T-helper 17 cell (primary cell): ENCODE results near the gene NUP93. TPM values are rescaled to one million over a fixed set of nuclear protein-coding genes. Genes with fewer than 3 reads are reported as not detected.

Experiments used
- total RNA-seq, 4 donors: library from RNA in 2 of 4; stranded (reverse) in 2 of 4; gene quantifications; one replicate each; pipeline ENCODE4 v1.2.3 and lab custom pipeline; 2022 to 2026

NUP93 gene
- total RNA-seq, 2 donors from 2014 or later: 59.0 to 59.1 TPM

Other genes with a start within 250 kb of the NUP93 start
- gene BBS2, start 210.1 kb upstream of the NUP93 start, total RNA-seq: 10 to 100 TPM; 47.2 to 60.9 TPM
- not detected for gene MT4, start 165.1 kb upstream of the NUP93 start, total RNA-seq
- not detected for gene MT3, start 140.6 kb upstream of the NUP93 start, total RNA-seq
- 10 to 100 TPM; 36.4 to 43.4 TPM for gene MT2A, start 121.5 kb upstream of the NUP93 start, total RNA-seq
- 1 to 10 TPM; 1.9 to 8.7 TPM for gene MT1E, start 104.3 kb upstream of the NUP93 start, total RNA-seq
- gene MT1M, start 97.5 kb upstream of the NUP93 start, total RNA-seq: not detected
- not detected for gene MT1A, start 91.5 kb upstream of the NUP93 start, total RNA-seq
- gene MT1B, start 78.2 kb upstream of the NUP93 start, total RNA-seq: not detected
- gene MT1F, start 72.2 kb upstream of the NUP93 start, total RNA-seq: 1 to 10 TPM; 3.3 to 8.8 TPM
- gene MT1G, start 62.1 kb upstream of the NUP93 start, total RNA-seq: under 1 TPM in 1 of 2 donors, not detected in 1; 0.85 TPM
- gene MT1H, start 60.3 kb upstream of the NUP93 start, total RNA-seq: not detected
- 10 to 100 TPM; 22.0 to 22.1 TPM for gene MT1X, start 47.7 kb upstream of the NUP93 start, total RNA-seq
- not detected for gene SLC12A3, start 135.1 kb downstream of the NUP93 start, total RNA-seq
- gene HERPUD1, start 202.0 kb downstream of the NUP93 start, total RNA-seq: 100 to 1,000 TPM; 225 to 255 TPM
- gene CETP, start 231.8 kb downstream of the NUP93 start, total RNA-seq: 1 to 10 TPM in 1 of 2 donors, not detected in 1; 2.3 TPM